ENCODE measurements around the gene JARID2. TPM values are rescaled to one million over a fixed set of nuclear protein-coding genes. Genes with fewer than 3 reads are reported as not detected.
A peak's percentile ranks its signal among the peaks of the same experiment; 100 is the strongest.

Gene JARID2
- total RNA-seq, 4 donors from 2014 or later, result 10.8 to 31.6 (median 14.3) TPM

GRCh38 chr6:15246666-15247499, 1.0 kb downstream of the JARID2 start:
- DNase-seq (ENCODE audit: low spot score), result no peak
- TF ChIP-seq, protein P1, sequence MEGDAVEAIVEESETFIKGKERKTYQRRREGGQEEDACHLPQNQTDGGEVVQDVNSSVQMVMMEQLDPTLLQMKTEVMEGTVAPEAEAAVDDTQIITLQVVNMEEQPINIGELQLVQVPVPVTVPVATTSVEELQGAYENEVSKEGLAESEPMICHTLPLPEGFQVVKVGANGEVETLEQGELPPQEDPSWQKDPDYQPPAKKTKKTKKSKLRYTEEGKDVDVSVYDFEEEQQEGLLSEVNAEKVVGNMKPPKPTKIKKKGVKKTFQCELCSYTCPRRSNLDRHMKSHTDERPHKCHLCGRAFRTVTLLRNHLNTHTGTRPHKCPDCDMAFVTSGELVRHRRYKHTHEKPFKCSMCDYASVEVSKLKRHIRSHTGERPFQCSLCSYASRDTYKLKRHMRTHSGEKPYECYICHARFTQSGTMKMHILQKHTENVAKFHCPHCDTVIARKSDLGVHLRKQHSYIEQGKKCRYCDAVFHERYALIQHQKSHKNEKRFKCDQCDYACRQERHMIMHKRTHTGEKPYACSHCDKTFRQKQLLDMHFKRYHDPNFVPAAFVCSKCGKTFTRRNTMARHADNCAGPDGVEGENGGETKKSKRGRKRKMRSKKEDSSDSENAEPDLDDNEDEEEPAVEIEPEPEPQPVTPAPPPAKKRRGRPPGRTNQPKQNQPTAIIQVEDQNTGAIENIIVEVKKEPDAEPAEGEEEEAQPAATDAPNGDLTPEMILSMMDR (IDR thresholded peaks at IDR 0.05), result no peak
- ATAC-seq (ENCODE audit: low FRiP score), result no peak

DNA sequence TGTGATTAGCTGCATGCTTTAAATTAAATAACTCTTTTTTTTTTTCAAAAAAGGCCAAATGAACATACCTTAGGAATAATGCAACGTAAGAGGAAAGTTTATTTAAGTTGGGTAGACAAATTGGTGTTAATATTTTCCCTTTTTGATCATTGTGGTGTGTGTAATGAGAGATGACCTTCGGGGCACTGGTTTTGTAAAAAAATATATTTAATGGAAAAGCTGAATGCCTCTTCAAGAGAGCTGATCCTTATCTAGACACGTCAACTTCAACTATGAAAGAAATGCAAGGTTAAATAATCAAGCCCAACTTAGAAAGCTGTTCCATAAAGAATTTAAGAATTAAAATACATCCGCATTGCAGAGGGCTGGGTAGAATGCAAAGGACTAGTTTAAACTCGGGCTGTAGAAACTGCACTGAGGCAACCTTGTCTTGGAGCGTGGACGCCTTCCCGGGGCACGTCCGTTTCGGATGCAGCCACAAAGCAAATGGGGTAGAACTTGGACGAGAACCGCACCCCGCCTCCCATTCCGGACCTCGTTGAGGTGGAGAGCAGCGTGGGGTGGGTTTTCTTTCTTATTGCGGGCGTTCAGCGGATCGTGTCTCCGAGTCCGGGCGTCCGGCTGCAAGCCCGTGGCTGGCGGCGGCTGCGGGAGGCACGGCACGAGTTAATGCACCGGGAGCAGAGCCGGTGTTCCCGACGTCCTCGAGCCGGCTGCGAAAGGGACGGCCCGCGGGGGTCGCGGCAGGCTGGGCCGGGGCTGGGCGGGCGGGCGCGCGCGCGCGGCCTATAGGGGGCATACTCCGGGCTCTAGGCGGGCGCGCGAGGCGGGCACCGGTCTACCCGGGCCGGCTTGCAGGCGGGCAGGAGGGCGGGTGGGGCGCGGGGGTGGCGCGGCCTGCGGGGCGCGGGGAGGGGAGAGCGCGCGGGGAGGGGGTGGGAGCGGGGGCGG, 1.9 kb downstream of the JARID2 start:
- ATAC-seq (ENCODE audit: low FRiP score) (peak; percentile 41), DNase-seq (ENCODE audit: low spot score) (no peak)
- TF ChIP-seq, protein P1 (IDR thresholded peaks at IDR 0.05), result peak in 1 of 3 donors; percentile 10

DNA sequence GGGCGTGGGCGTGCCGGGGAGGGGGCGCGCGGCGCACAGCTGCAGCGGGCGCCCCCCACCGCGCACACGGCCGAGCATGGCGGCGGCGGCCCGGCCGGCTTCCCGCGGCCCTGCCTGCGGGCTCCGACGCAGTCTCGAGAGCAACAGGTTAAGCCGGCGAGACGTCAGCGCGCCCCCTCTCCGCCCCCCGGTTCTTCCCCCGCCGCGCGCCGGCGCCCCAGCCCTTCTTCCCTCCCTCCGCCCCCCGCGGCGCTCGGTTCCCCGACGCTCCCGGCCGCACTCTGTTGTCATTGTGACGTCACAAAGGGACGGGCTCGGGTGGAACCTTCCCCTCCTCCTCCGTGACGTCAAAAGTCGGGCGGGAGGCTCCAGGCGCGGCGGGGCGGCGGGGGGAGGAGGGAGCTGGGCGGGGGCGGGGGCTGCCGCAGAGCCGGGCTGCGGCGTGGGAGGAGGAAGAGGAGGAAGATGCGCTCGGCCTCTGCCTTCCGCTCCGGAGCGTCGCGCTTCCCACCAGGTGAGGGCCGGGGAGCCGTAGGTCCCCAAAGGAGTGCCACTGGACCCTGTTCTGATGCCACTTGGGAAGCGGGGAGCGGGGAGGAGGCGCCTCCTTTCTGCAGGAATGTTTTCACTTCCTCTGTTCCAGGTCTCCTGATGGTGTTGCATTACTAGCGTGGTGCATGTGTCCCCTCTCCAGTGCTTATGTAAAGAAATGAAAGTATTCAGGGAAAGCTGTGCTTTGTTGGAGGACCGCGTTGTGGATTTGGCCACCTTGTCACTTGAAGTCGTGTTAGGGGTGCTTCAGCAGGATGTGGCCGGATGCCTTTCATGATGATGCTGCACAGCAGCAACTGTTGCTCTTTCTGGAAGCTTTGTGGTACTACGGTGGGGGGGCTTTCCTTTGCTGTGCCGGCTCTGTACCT, 2.8 kb downstream of the JARID2 start:
- DNase-seq (ENCODE audit: low spot score), result peak; percentile 87
- peak; percentile 73 for ATAC-seq (ENCODE audit: low FRiP score)
- TF ChIP-seq, protein P1 (IDR thresholded peaks at IDR 0.05), result no peak

DNA sequence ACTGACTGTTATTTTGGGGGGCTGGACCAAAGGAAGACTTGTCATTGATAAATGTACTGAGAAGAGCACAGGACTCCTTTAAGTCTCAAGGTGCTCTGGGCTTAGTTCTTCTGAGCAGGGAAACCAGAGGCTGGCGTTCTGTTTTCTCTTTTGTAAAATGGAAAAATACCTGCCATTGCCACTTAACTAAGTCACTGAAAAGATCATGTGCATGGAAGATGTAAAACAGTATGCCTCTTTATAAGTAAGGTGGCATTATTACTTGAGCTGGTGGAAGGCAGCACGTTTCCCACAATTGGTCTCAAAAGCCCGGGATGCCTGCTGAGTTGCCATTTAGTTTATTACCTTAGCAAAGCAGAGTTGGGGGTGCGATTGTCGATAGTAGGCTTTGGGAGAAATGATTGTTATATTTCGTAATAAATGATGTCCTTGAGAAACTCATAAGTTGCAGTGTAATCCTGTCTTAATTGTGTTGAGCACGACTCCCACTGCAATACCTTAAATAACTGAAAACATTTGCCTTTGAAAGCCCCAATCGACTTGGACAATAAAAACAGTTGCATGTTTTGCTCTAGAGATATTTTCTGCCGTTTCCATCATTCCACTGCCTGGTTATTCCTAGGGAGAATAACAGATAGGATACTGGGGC, 3.6 kb downstream of the JARID2 start:
- ATAC-seq (ENCODE audit: low FRiP score) (no peak), DNase-seq (ENCODE audit: low spot score) (no peak)
- TF ChIP-seq, protein P1 (IDR thresholded peaks at IDR 0.05), result no peak

GRCh38 chr6:15250187-15251168, 4.6 kb downstream of the JARID2 start:
- TF ChIP-seq, protein P1 (IDR thresholded peaks at IDR 0.05), result no peak
- no peak for ATAC-seq (ENCODE audit: low FRiP score)
- no peak for DNase-seq (ENCODE audit: low spot score)
